B cell (primary cell): ENCODE measurements around the gene RFPL4AL1. TPM values are rescaled to one million over a fixed set of nuclear protein-coding genes. Genes with fewer than 3 reads are reported as not detected.
"Not testable (repeated sequence)": the region's sequence is repeated elsewhere in the genome, so short reads cannot be mapped to it uniquely, and the experiment has no call there.

Experiments
- ATAC-seq: fragments of 200-7000 bp; cut with Tn5 transposase; one replicate; pipeline ENCODE4 v1.10.0; 2021; ENCODE audit warnings: low read depth, mild to moderate bottlenecking, moderate number of reproducible peaks, moderate library complexity
- CTCF ChIA-PET: fragments of 350-600 bp; sonication (Branson Sonifier 250); formaldehyde crosslinking; loops from one replicate; lab custom pipeline; 2021; ENCODE audit warnings: antibody characterized with exemption, inconsistent platforms; lab: Charles Lee
- POLR2A ChIA-PET: fragments of 350-600 bp; sonication (Branson Sonifier 250); formaldehyde crosslinking; loops from one replicate; lab custom pipeline; 2021; ENCODE audit warnings: antibody characterized with exemption; lab: Charles Lee
- DNase-seq: peaks from one replicate; pipeline ENCODE4 v3.0.0; 2013
- H2AFZ ChIP-seq: 2 replicates; pipeline ENCODE4 v1.6.1; 2012; ENCODE audit warnings: mild to moderate bottlenecking, low read depth, low read length; ENCODE audit not compliant: insufficient read depth, poor library complexity, severe bottlenecking
- H3K27ac ChIP-seq, 2 donors: 1 replicate in 1 of 2; 2 replicates in 1 of 2; pipeline ENCODE4 v1.5.1; 2012 to 2013; ENCODE audit warnings: low read length in 2 of 2, mild to moderate bottlenecking in 2 of 2, moderate library complexity in 1 of 2
- H3K27me3 ChIP-seq, 4 experiments: fragments of 200-600 bp in 1 of 4; sonication (generic) in 1 of 4; replicated peaks in 1 of 4; 1 replicate in 2 of 4; 2 replicates in 2 of 4; pipeline versions ENCODE4 v1.6.1 to v1.7.0; 2013 to 2016; ENCODE audit warnings: low read length in 3 of 4, mild to moderate bottlenecking in 2 of 4, mixed read lengths in 1 of 4, moderate library complexity in 1 of 4; ENCODE audit not compliant: insufficient read depth in 4 of 4, control insufficient read depth in 3 of 4; ENCODE audit errors: control extremely low read depth in 1 of 4
- H3K36me3 ChIP-seq, 2 experiments: replicated peaks in 1 of 2; 1 replicate in 1 of 2; 2 replicates in 1 of 2; pipeline versions ENCODE4 v1.6.1 to v1.7.1; 2013; ENCODE audit warnings: low read length in 1 of 2; ENCODE audit not compliant: insufficient read depth in 2 of 2, control insufficient read depth in 1 of 2; ENCODE audit errors: control extremely low read depth in 1 of 2, extremely low read depth in 1 of 2
- H3K4me1 ChIP-seq, 2 donors: fragments of 200-600 bp in 1 of 2; sonication (generic) in 1 of 2; 1 replicate in 1 of 2; 2 replicates in 1 of 2; pipeline versions ENCODE4 v1.5.1 to v1.6.1; 2013 to 2017; ENCODE audit warnings: low read length in 2 of 2; ENCODE audit not compliant: control insufficient read depth in 2 of 2, insufficient read depth in 2 of 2
- H3K4me2 ChIP-seq: replicated peaks from 2 replicates; pipeline ENCODE3; 2012; ENCODE audit warnings: mild to moderate bottlenecking, low read depth, low read length; ENCODE audit not compliant: poor library complexity, severe bottlenecking
- H3K4me3 ChIP-seq, 5 experiments: fragments of 200-600 bp in 1 of 5; sonication (generic) in 1 of 5; 1 replicate in 3 of 5; 2 replicates in 2 of 5; pipeline versions ENCODE4 v1.5.1 to v1.7.0; 2011 to 2016; ENCODE audit warnings: low read length in 4 of 5, mild to moderate bottlenecking in 4 of 5, low read depth in 2 of 5, control low read depth in 1 of 5, moderate library complexity in 1 of 5; ENCODE audit not compliant: insufficient read depth in 1 of 5; ENCODE audit errors: control extremely low read depth in 1 of 5, extremely low read depth in 1 of 5
- H3K79me2 ChIP-seq: fragments of 200-600 bp; sonication (generic); one replicate; pipeline ENCODE4 v1.6.0; 2016; ENCODE audit warnings: low read length; ENCODE audit not compliant: control insufficient read depth, insufficient read depth
- H3K9ac ChIP-seq: fragments of 200-600 bp; sonication (generic); 2 replicates; pipeline ENCODE4 v1.6.1; 2017; ENCODE audit warnings: mild to moderate bottlenecking, low read length, moderate library complexity
- H3K9me3 ChIP-seq, 3 donors: one replicate each; pipeline versions ENCODE4 v1.6.1 to v1.7.1; 2013; ENCODE audit warnings: low read length in 2 of 3; ENCODE audit not compliant: control insufficient read depth in 2 of 3, insufficient read depth in 1 of 3; ENCODE audit errors: control extremely low read depth in 1 of 3
- H4K20me1 ChIP-seq: 2 replicates; pipeline ENCODE4 v1.6.0; 2012; ENCODE audit warnings: mild to moderate bottlenecking, low read length; ENCODE audit not compliant: insufficient read depth, control insufficient read depth, poor library complexity, severe bottlenecking
- H3K27ac Mint-ChIP-seq: one replicate; pipeline ENCODE4 v1.8.0; 2021; ENCODE audit warnings: mixed read lengths
- H3K27me3 Mint-ChIP-seq: one replicate; pipeline ENCODE4 v1.8.0; 2021; ENCODE audit warnings: mixed read lengths
- H3K4me1 Mint-ChIP-seq: one replicate; pipeline ENCODE4 v1.8.0; 2021; ENCODE audit warnings: mixed read lengths
- H3K4me3 Mint-ChIP-seq: one replicate; pipeline ENCODE4 v1.8.0; 2021; ENCODE audit warnings: mixed read lengths
- H3K9me3 Mint-ChIP-seq: one replicate; pipeline ENCODE4 v1.8.0; 2022; ENCODE audit warnings: mixed read lengths; ENCODE audit not compliant: insufficient read depth
- CTCF ChIP-seq: fragments of 200-600 bp; IDR thresholded peaks from one replicate; pipeline ENCODE4 v1.8.0; 2022; ENCODE audit warnings: antibody characterized with exemption, mild to moderate bottlenecking
- EZH2 ChIP-seq: IDR thresholded peaks from 2 replicates; pipeline ENCODE4 v1.6.1; 2012; ENCODE audit warnings: borderline replicate concordance, low read depth, mild to moderate bottlenecking, moderate library complexity, low read length; ENCODE audit not compliant: insufficient read depth, poor library complexity, severe bottlenecking
- WGBS: methylation state at CpG from one replicate; pipeline ENCODE4 v1.1.5; 2013; ENCODE audit warnings: missing lambda C conversion rate; ENCODE audit not compliant: insufficient coverage; 5-methylcytosine and 5-hydroxymethylcytosine counted together
- intact Hi-C: fragments of 100-400 bp; cut with micrococcal nuclease; formaldehyde crosslinking; loops from one replicate; pipeline ENCODE4 v1.10.0; 2022
- polyA plus RNA-seq: library from polyadenylated mRNA; depleted of rRNA; stranded (reverse); fragments of >200 nt; gene quantifications from 2 replicates; pipeline ENCODE4 v1.2.3, GENCODE V29; 2012
- total RNA-seq, 2 donors: library from RNA; stranded (reverse); fragments of 120-200 nt in 1 of 2; gene quantifications; 1 replicate in 1 of 2; 2 replicates in 1 of 2; pipeline versions ENCODE4 v1.2.3 to v1.2.4, GENCODE V29; 2013 to 2022

RFPL4AL1 gene
- total and polyA plus RNA-seq, 2 donors (not counting 1 experiment from before 2014, with no cell fraction given) = not detected

- TF ChIP-seq EZH2 = no peak
- TF ChIP-seq CTCF = no peak
- H3K9me3 ChIP-seq = peaks cover 2 to 14% (median 10%) of the 10 kb centered on the region in 3 donors
- H3K27ac ChIP-seq = no peak overlapping the region
- peaks cover 7% of the 10 kb centered on the region for H3K9me3 Mint-ChIP-seq
- no CpG with 5 or more reads among the region's 3 CpGs for WGBS
- ATAC-seq = no peak
- H3K36me3 ChIP-seq = no peaks in the 10 kb centered on the region
- H3K9ac ChIP-seq = no peak overlapping the region
- H3K4me3 Mint-ChIP-seq = no peak overlapping the region
- POLR2A ChIA-PET = no interaction called here
- H3K4me2 ChIP-seq = no peak overlapping the region
- H3K4me1 Mint-ChIP-seq = no peaks in the 10 kb centered on the region
- CTCF ChIA-PET = no interaction called here
- DNase-seq = no peak
- no peaks in the 10 kb centered on the region for H3K79me2 ChIP-seq
- no peaks in the 10 kb centered on the region for H4K20me1 ChIP-seq
- no peak overlapping the region for H3K4me3 ChIP-seq
- peaks cover 51% of the 10 kb centered on the region for H3K27me3 Mint-ChIP-seq
- H3K4me1 ChIP-seq = no peaks in the 10 kb centered on the region
- H3K27ac Mint-ChIP-seq = no peak overlapping the region
- no peak overlapping the region for H2AFZ ChIP-seq
- peaks cover 0 to 28% (median 5%) of the 10 kb centered on the region in 4 experiments for H3K27me3 ChIP-seq
- intact Hi-C loops = no loop called here
Measured at GRCh38 chr19:55720801-55721200, 48.1 kb upstream of the RFPL4AL1 start.

DNA sequence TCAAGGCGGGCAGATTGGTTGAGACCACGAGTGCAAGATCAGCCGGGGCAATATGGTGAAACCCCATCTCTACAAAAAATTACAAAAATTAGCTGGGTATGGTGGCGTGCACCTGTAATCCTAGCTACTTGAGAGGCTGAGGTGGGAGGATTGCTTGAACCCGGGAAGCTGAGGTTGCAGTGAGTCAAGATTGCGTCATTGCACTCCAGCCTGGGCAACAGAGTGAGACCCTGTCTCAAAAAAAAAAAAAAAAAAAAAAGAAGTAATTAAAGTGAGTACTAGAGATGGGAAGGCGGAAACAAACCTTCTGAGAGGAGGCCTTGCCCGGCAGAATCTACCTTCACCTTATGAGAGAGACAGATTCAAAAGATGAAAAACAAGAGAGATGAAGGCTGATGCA is 45.4 kb upstream of the RFPL4AL1 start:
- intact Hi-C loops = no loop called here
- peaks cover 0 to 11% (median 3%) of the 10 kb centered on the region in 4 experiments for H3K27me3 ChIP-seq
- peaks cover 40% of the 10 kb centered on the region for H3K27me3 Mint-ChIP-seq
- no peak overlapping the region for H2AFZ ChIP-seq
- no peak overlapping the region for H3K27ac ChIP-seq
- DNase-seq (no peak), ATAC-seq (no peak)
- H3K36me3 ChIP-seq = no peaks in the 10 kb centered on the region
- H3K4me1 Mint-ChIP-seq = no peaks in the 10 kb centered on the region
- no peaks in the 10 kb centered on the region for H4K20me1 ChIP-seq
- peaks cover 2 to 14% (median 5%) of the 10 kb centered on the region in 3 donors for H3K9me3 ChIP-seq
- H3K4me3 Mint-ChIP-seq = no peak overlapping the region
- H3K9me3 Mint-ChIP-seq = peaks cover 7% of the 10 kb centered on the region
- no peak for TF ChIP-seq EZH2
- TF ChIP-seq CTCF = no peak
- no peak overlapping the region for H3K4me3 ChIP-seq
- CTCF ChIA-PET = no interaction called here
- H3K27ac Mint-ChIP-seq = no peak overlapping the region
- H3K9ac ChIP-seq = no peak overlapping the region
- no peaks in the 10 kb centered on the region for H3K79me2 ChIP-seq
- no peak overlapping the region for H3K4me2 ChIP-seq
- 100% methylated on average over 1 of the region's 8 CpGs for WGBS
- no peaks in the 10 kb centered on the region for H3K4me1 ChIP-seq
- POLR2A ChIA-PET = no interaction called here

- intact Hi-C loops, H3K4me1 ChIP-seq, H3K27ac Mint-ChIP-seq, H3K79me2 ChIP-seq, ATAC-seq, H3K4me2 ChIP-seq, H3K27me3 ChIP-seq, H3K4me3 ChIP-seq, H3K9ac ChIP-seq, H3K4me3 Mint-ChIP-seq, H3K36me3 ChIP-seq, CTCF ChIA-PET, H4K20me1 ChIP-seq, DNase-seq, POLR2A ChIA-PET, H3K4me1 Mint-ChIP-seq, H3K27me3 Mint-ChIP-seq, H3K9me3 Mint-ChIP-seq, H2AFZ ChIP-seq, H3K9me3 ChIP-seq, H3K27ac ChIP-seq: not testable (repeated sequence)
- WGBS = no CpG with 5 or more reads among the region's 2 CpGs
Measured at GRCh38 chr19:55730378-55730777, 38.5 kb upstream of the RFPL4AL1 start.
